ENCODE measurements around the gene PCDHGB6.

DNA sequence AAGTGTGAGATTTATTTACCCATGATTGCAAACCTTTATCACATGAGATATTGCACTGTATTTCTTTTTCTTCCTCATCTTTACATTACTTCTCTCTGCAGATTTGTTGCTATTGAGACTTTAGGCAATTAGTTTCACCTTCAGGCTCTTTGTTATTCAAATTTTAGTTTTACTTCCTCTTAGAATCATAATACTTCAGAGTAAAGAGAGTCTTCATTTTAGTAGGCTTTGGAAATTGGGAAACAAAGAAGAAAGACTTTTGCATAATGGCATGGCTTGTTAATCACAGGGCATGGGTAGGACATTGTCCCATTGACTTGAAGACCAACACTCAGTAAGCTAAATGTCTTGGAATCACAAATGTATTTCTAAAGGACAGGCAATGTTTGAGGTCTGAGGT lies 45.1 kb upstream of the PCDHGB6 start:
- TF ChIP-seq, protein P1, sequence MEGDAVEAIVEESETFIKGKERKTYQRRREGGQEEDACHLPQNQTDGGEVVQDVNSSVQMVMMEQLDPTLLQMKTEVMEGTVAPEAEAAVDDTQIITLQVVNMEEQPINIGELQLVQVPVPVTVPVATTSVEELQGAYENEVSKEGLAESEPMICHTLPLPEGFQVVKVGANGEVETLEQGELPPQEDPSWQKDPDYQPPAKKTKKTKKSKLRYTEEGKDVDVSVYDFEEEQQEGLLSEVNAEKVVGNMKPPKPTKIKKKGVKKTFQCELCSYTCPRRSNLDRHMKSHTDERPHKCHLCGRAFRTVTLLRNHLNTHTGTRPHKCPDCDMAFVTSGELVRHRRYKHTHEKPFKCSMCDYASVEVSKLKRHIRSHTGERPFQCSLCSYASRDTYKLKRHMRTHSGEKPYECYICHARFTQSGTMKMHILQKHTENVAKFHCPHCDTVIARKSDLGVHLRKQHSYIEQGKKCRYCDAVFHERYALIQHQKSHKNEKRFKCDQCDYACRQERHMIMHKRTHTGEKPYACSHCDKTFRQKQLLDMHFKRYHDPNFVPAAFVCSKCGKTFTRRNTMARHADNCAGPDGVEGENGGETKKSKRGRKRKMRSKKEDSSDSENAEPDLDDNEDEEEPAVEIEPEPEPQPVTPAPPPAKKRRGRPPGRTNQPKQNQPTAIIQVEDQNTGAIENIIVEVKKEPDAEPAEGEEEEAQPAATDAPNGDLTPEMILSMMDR (IDR thresholded peaks at IDR 0.05), result no peak
- TF ChIP-seq POLR2AphosphoS5 (IDR thresholded peaks at IDR 0.05) (no peak), POLR2A (IDR thresholded peaks at IDR 0.05) (no peak)

All from suprapubic skin (tissue), 4 donors.